T-helper 22 cell (primary cell): ENCODE data around the gene TH.
"Not testable (repeated sequence)": the region's sequence is repeated elsewhere in the genome, so short reads cannot be mapped to it uniquely, and the experiment has no call there.

Experiments used
- DNase-seq: peaks from one replicate; pipeline ENCODE4 v3.0.0-alpha.2; 2020; ENCODE audit warnings: low read depth

The TH gene

DNA sequence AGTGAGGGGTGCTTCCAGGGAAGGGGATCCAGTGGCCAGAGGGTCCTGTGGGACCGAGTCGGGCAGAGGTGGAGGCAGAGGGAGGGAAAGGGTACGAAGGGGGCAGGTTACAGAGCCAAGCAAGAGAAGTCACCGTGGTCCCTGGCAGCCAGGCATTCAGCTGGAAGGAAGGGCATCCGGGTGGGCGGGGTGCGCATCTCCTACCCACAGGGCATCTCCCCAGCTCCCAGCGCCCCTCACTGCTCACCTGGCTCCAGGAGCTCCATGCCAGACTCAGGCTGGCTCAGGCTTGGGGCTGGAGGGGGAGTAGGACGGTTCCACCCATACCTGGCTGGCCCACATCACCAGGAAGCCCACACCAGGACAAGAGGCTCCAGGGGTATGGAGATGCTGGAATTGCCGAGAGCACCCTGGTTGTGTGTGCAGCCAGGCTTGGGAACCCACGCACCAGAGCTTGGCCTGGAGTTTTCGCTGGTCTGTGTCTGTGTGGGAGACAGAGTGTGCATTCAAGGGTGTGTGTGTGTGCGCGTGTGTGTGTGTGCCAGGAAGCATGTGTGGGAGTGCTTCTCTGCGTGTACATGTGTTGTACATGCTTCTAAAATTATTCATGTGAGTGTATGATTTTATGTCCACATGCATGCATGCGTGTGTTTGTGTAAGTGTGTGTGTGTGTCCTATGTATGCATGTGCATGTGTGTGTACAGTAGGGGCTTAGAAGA lies 6.6 kb upstream of the TH start:
- not testable (repeated sequence) for DNase-seq

DNA sequence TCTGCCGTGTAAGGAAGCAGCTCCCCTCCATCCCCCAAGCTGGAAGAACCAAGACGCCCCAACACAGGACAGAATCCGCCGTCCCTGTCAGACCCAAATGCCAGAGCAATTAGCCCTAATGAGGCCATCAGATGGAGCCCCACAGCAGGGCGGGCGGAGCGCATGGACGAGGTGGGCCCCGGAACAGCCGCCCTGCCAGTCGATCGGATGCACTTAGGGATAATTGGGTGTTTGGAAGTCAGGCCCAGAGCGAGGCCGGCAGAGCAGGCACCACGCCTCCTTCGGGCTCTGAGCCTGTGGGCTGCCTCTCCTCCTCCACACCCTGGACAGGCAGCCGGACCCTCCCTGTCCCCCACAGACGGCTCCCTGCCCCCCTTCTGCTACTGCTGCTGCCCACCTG lies 5.5 kb upstream of the TH start:
- no peak for DNase-seq

- no peak for DNase-seq
Measured at GRCh38 chr11:2176389-2176900, 4.8 kb upstream of the TH start.

DNA sequence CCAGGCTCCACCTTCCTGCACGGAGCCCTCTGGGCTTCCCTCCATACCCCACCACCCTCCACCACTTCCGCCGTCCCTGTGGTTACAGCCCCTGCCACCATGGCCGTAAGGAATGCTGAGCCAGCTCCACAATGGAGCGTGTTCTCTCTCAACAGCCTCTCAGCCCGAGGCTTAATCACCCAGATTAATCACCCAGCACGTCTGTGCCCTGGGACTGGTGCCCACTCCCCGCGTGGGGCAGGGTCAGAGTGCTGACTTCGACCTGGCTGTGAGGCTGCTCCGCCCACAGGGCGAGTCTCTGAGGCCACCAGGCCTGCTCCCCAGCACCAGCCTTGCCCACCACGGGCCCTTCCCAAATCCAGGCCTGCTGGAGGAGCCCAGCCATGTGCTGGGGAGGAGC lies 4.0 kb upstream of the TH start:
- no peak for DNase-seq

DNA sequence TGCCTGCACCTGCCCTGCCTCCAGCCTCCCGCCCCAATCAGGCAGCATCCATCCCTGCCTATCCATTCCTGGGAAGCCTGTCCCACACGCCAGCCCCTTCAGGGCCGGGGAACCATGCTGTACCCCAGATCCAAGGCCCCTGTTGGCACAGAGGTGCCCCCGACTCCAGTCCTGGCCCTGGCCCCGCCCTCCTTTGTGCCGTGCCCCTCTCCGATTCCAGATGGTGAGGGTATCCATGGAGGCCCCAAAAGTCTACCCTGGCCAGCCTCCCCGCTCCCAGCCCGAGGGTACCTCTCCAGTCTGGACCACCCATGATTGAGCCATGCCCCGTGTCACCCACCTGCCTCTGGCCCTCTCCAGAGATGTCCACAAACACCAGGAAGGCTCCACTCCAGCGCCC lies 2.7 kb upstream of the TH start:
- no peak for DNase-seq

- DNase-seq: no peak
Measured at GRCh38 chr11:2173761-2174160, 2.1 kb upstream of the TH start.

GRCh38 chr11:2173150-2173693 lies 1.6 kb upstream of the TH start:
- no peak for DNase-seq

GRCh38 chr11:2172676-2173075 lies 1.1 kb upstream of the TH start:
- DNase-seq: no peak

- DNase-seq: no peak
Measured at GRCh38 chr11:2169626-2170570, 1.7 kb downstream of the TH start.

GRCh38 chr11:2169005-2169378 lies 2.6 kb downstream of the TH start:
- DNase-seq: no peak

DNA sequence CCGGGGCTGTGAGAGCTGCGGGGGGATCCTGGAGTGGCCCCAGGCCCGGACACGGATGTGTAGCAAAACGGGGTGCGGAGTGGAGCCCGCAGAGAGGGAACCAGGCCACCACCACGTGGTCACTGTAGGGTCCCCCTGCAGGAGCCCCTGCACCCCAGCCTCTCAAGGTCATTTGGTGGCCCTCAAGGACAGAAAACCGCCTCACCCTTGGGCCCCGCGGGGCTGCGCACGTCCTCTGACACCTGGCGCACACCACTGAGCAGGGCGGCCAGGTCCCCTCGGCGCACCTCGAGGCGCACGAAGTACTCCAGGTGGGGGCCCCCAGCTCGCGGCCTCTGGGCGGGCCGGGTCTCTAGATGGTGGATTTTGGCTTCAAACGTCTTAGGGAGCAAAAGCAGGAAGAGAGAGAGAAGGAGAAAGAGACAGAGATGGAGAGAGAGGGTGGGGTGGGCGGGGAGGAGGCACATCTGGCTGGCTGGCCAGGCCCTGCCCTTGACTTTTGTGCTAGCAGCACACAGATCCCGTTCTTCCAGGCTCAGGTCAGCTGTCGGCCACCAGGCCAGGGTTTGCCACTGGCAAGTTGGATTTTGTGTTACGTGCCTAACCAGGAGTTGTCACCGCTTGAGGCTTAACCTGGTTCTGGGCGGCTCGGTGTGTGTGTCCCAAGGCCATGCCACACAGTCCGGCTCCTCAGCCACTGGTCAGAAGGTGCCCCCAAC lies 3.2 kb downstream of the TH start:
- no peak for DNase-seq

DNA sequence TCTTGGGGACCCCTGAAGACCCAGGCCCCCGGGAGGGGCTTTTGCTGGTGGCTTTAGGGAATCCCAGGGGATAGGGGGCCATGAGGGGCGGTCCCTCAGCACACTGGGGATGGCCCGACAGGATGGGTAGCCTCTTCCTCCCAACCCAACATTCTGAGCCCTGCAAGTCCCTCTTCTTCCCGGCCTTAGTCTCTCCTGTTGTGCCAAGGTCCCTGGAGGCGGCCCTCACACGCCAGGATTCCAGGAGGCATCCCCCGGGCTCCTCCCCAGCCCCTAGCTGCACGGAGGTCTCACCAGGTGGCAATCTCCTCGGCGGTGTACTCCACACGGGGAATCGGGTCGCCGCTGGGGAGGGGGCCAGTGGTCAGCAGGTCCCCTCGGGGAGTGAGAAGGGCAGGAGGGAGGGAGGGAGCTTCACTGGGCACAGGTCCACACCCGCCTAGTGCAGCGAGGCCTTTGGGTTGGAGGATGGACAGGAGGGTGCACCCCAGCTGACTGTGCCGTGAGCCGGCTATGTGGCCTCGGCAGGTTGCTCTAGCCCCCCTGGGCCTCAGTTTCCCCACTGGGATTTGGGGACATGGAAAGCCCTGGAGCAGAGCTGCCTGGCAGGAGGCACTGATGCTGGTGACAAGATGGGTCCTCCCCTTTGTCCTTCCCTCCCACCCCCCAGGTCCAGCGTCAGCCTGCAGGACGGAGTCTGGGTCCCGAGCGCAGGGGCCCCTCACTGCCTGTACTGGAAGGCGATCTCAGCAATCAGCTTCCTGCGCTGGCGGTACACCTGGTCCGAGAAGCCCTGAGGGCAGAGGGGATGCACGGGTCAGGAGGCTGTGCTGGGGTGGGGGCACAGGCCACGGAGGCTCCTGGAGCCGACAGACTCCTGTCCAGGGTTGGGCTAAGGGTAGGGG lies 4.2 kb downstream of the TH start:
- DNase-seq: no peak

DNA sequence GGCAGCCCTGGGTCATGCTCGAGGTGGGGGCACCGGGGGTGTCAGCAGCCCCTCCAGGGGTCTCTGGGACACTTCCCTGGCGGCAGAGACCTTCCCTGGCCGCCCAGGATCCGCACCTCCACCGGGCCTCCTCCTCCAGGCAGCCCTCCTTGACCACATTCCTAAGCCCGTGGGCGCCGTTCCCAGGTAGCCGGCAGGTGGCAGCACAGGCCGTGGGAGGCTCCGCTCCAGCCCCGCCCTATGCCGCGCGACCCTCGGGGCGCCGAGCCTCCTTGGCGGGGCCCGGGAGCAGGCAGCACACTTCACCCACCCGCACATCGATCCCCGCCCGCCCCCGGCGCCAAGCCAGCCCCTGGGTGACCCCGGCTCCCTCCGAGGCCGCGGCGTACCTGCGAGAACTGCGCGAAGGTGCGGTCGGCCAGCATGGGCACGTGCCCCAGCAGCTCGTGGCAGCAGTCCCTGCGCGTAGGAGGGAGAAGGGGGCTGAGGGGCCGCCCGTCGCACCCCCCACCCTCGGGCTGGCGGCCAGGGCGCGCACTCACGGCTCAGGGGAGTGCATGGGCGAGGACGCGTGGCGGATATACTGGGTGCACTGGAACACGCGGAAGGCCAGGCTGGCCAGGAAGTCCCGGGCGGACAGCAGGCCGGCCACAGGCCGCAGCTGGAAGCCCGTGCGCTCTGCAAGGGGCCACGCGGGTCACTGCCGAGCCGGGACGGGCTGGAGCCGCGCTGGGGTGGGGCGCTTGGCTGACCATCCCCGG lies 5.3 kb downstream of the TH start:
- no peak for DNase-seq

DNA sequence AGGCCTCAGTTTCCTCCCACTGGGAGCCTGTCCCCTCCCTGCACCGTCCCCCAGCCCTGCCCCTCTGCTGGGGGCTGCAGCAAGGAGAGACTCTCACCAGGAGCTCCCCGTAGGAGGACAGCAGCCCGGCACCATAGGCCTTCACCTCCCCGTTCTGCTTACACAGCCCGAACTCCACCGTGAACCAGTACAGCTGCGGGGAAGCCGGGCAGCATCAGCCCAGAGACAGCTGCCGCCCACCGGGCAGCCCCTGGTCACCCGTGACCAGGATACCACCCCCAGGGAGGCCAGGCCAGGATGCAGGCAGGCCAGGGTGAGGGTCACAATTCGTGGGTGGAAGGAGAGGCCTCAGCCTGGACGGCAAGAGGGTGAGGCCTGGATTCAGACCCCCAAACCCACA lies 6.0 kb downstream of the TH start:
- no peak for DNase-seq

GRCh38 chr11:2164861-2165555 lies 6.6 kb downstream of the TH start:
- DNase-seq: no peak

DNA sequence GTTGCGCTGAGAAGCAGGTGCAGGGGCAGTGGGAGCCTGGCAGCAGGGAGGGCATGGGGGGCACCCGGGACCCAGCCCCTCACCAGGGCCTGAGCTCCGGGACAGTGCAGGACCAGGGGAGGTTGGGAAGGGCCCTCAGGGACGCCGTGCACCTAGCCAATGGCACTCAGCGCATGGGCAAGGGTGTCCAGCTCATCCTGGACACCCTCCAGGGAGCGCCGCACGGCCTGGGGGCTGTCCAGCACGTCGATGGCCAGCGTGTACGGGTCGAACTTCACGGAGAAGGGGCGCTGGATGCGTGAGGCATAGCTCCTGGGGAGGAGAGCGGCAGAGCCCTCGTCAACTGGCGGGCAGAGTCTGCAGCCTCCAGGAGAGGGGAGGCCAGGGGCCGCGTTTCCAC lies 7.5 kb downstream of the TH start:
- DNase-seq: no peak

GRCh38 chr11:2163428-2163978 lies 8.1 kb downstream of the TH start:
- no peak for DNase-seq

DNA sequence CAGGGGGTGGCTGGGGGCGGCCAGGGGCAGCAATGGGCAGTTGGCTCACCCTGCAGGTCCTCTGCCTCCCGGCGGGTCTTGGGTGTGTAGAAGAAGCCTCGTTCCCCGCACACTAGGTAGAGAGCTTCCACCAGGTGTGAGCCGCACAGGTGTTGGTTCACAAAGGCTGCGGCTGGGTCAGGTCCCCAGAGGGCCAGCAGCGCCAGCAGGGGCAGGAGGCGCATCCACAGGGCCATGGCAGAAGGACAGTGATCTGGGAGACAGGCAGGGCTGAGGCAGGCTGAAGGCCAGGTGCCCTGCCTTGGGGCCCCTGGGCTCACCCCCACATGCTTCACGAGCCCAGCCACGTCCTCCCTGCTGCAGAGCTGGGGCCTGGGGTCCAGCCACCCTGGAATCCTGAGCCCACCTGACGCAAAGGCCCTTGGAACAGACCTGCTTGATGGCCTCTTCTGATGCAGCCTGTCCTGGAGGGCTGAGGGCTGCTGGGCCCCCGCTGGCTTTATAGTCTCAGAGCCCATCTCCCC lies 10.8 kb downstream of the TH start, which contains the start of gene INS:
TSS of gene INS (minus strand) at position 474 of the 524 bp plus-strand sequence. CDS start at position 236, 238 bp downstream.
- DNase-seq: no peak
